HG02870 (cell line): ENCODE data around the gene CNBD2.
A peak's percentile ranks its signal among the peaks of the same experiment; 100 is the strongest.
"Not testable (repeated sequence)": the region's sequence is repeated elsewhere in the genome, so short reads cannot be mapped to it uniquely, and the experiment has no call there.

Source experiments
- ATAC-seq: cut with Tn5 transposase; IDR thresholded peaks from one replicate; pipeline ENCODE4 v1.9.1; 2021; ENCODE audit warnings: mild to moderate bottlenecking, moderate library complexity; ENCODE audit not compliant: unreplicated experiment

CNBD2 gene

GRCh38 chr20:35967979-35968640 lies at the start of gene CNBD2:
TSS of gene CNBD2 (plus strand) at chr20:35968590. CDS start at chr20:35968763, 173 bp downstream.
- no peak for ATAC-seq

- no peak for ATAC-seq
Observed at GRCh38 chr20:35920523-35920922, 47.9 kb upstream of the CNBD2 start.

GRCh38 chr20:35929301-35929700 lies 39.1 kb upstream of the CNBD2 start:
- ATAC-seq: no peak

GRCh38 chr20:35934050-35934449 lies 34.3 kb upstream of the CNBD2 start:
- no peak for ATAC-seq

GRCh38 chr20:35939264-35939663 lies 29.1 kb upstream of the CNBD2 start:
- no peak for ATAC-seq

- no peak for ATAC-seq
Observed at GRCh38 chr20:35941620-35942019, 26.8 kb upstream of the CNBD2 start.

GRCh38 chr20:35942243-35942642 lies 26.1 kb upstream of the CNBD2 start:
- ATAC-seq: no peak

- no peak for ATAC-seq
Observed at GRCh38 chr20:35947489-35947888, 20.9 kb upstream of the CNBD2 start.

- no peak for ATAC-seq
Observed at GRCh38 chr20:35947907-35948306, 20.5 kb upstream of the CNBD2 start.

- ATAC-seq: no peak
Observed at GRCh38 chr20:35950093-35950492, 18.3 kb upstream of the CNBD2 start.

- ATAC-seq: not testable (repeated sequence)
Observed at GRCh38 chr20:35952080-35952479, 16.3 kb upstream of the CNBD2 start.

GRCh38 chr20:35952480-35953386 lies 15.7 kb upstream of the CNBD2 start:
- no peak for ATAC-seq

GRCh38 chr20:35953387-35954199 lies 14.8 kb upstream of the CNBD2 start:
- ATAC-seq: peak; percentile 18

GRCh38 chr20:35954200-35954906 lies 14.0 kb upstream of the CNBD2 start, which contains the start of gene SCAND1:
TSS of gene SCAND1 (minus strand) at chr20:35954502. CDS start at chr20:35954284, 218 bp downstream.
- peak; percentile 83 for ATAC-seq

GRCh38 chr20:35954907-35955251 lies 13.5 kb upstream of the CNBD2 start:
- no peak for ATAC-seq

GRCh38 chr20:35956616-35957015 lies 11.8 kb upstream of the CNBD2 start:
- no peak for ATAC-seq

- ATAC-seq: not testable (repeated sequence)
Observed at GRCh38 chr20:35959291-35959690, 9.1 kb upstream of the CNBD2 start.

GRCh38 chr20:35963878-35964277 lies 4.5 kb upstream of the CNBD2 start:
- ATAC-seq: no peak

GRCh38 chr20:35968930-35969329 lies 540 bp downstream of the CNBD2 start:
- no peak for ATAC-seq

GRCh38 chr20:35971981-35972380 lies 3.6 kb downstream of the CNBD2 start:
- no peak for ATAC-seq

- no peak for ATAC-seq
Observed at GRCh38 chr20:35972462-35972861, 4.1 kb downstream of the CNBD2 start.
